Neural progenitor cell (in vitro differentiated cells): ENCODE results near the gene LRP1B.

Experiments used
- EZH2 ChIP-seq: fragments of 200-600 bp; sonication (generic); IDR thresholded peaks from 2 replicates; pipeline ENCODE4 v1.6.1; 2017; ENCODE audit warnings: antibody characterized with exemption, mild to moderate bottlenecking, moderate library complexity
- EZH2phosphoT487 ChIP-seq: fragments of 200-600 bp; sonication (generic); IDR thresholded peaks from 2 replicates; pipeline ENCODE4 v1.6.1; 2017; ENCODE audit warnings: antibody characterized with exemption
- TF ChIP-seq, protein P1 (sequence below): fragments of 200-600 bp; sonication (generic); IDR thresholded peaks from 2 replicates; pipeline ENCODE4 v1.5.1; 2017; ENCODE audit warnings: antibody characterized with exemption, mild to moderate bottlenecking

DNA sequence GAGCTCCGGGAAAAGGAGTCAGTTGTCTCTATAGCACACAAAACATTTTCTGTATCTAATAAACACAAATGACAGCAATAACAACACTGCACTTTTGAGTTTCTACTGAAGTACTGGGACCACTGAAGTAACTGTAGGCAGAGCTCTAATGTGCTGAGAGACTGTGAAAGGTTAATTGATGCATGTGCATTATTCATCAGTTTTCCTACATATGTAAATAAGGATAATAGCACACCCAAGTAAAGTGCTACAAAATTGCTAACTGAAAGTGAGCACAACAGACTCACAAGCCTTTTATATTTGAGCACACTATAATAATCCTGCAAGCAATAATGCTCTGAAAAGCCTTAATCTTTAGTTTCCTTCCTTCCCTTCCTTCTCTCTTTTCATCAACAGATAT is 1051.6 kb downstream of the LRP1B start:
- TF ChIP-seq, protein P1, sequence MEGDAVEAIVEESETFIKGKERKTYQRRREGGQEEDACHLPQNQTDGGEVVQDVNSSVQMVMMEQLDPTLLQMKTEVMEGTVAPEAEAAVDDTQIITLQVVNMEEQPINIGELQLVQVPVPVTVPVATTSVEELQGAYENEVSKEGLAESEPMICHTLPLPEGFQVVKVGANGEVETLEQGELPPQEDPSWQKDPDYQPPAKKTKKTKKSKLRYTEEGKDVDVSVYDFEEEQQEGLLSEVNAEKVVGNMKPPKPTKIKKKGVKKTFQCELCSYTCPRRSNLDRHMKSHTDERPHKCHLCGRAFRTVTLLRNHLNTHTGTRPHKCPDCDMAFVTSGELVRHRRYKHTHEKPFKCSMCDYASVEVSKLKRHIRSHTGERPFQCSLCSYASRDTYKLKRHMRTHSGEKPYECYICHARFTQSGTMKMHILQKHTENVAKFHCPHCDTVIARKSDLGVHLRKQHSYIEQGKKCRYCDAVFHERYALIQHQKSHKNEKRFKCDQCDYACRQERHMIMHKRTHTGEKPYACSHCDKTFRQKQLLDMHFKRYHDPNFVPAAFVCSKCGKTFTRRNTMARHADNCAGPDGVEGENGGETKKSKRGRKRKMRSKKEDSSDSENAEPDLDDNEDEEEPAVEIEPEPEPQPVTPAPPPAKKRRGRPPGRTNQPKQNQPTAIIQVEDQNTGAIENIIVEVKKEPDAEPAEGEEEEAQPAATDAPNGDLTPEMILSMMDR, result no peak
- no peak for TF ChIP-seq EZH2phosphoT487
- no peak for TF ChIP-seq EZH2
